HPDE6-E6E7 (cell line): ENCODE data around the gene SRSF2.
"Not testable (repeated sequence)": the region's sequence is repeated elsewhere in the genome, so short reads cannot be mapped to it uniquely, and the experiment has no call there.

ENCODE experiments used
- DNase-seq: peaks from one replicate; pipeline ENCODE4 v3.0.0; 2011; ENCODE audit warnings: missing footprints; ENCODE audit errors: extremely low spot score

The SRSF2 gene

GRCh38 chr17:76720941-76721340 lies 16.2 kb downstream of the SRSF2 start:
- DNase-seq = no peak

- DNase-seq = no peak
Observed at GRCh38 chr17:76720211-76720610, 16.9 kb downstream of the SRSF2 start.

- DNase-seq = no peak
Observed at GRCh38 chr17:76718516-76718915, 18.6 kb downstream of the SRSF2 start.

GRCh38 chr17:76716839-76717215 lies 20.3 kb downstream of the SRSF2 start:
- no peak for DNase-seq

- no peak for DNase-seq
Observed at GRCh38 chr17:76716146-76716838, 20.8 kb downstream of the SRSF2 start.

- no peak for DNase-seq
Observed at GRCh38 chr17:76715496-76715830, 21.7 kb downstream of the SRSF2 start.

GRCh38 chr17:76714822-76715495 lies 22.2 kb downstream of the SRSF2 start:
- no peak for DNase-seq

- DNase-seq = no peak
Observed at GRCh38 chr17:76714336-76714735, 22.8 kb downstream of the SRSF2 start.

- no peak for DNase-seq
Observed at GRCh38 chr17:76713765-76714164, 23.4 kb downstream of the SRSF2 start.

- DNase-seq = not testable (repeated sequence)
Observed at GRCh38 chr17:76712321-76712720, 24.8 kb downstream of the SRSF2 start.

GRCh38 chr17:76710863-76711611 lies 26.1 kb downstream of the SRSF2 start, which contains the start of gene MXRA7:
Gene MXRA7 (minus strand): TSS chr17:76710965. CDS start chr17:76710946, 19 bp downstream.
- DNase-seq = peak; percentile 75

- not testable (repeated sequence) for DNase-seq
Observed at GRCh38 chr17:76709951-76710862, 26.9 kb downstream of the SRSF2 start.

GRCh38 chr17:76709077-76709950 lies 27.8 kb downstream of the SRSF2 start:
- DNase-seq = peak; percentile 79

GRCh38 chr17:76707985-76708807 lies 28.9 kb downstream of the SRSF2 start:
- no peak for DNase-seq

GRCh38 chr17:76706817-76707216 lies 30.3 kb downstream of the SRSF2 start:
- DNase-seq = no peak

GRCh38 chr17:76704805-76705204 lies 32.3 kb downstream of the SRSF2 start:
- no peak for DNase-seq

GRCh38 chr17:76702941-76703637 lies 34.0 kb downstream of the SRSF2 start:
- no peak for DNase-seq

GRCh38 chr17:76702076-76702475 lies 35.1 kb downstream of the SRSF2 start:
- no peak for DNase-seq

GRCh38 chr17:76701471-76701967 lies 35.6 kb downstream of the SRSF2 start:
- DNase-seq = no peak
